GM23338 (cell line): ENCODE measurements around the gene ADAMTS17. TPM values are rescaled to one million over a fixed set of nuclear protein-coding genes. Genes with fewer than 3 reads are reported as not detected.

Experiments used
- ATAC-seq: fragments of 200-7000 bp; cut with Tn5 transposase; 3 replicates; pipeline ENCODE4 v1.9.1; 2020
- DNase-seq: peaks from one replicate; pipeline ENCODE4 v3.0.0-alpha.2; 2015; ENCODE audit warnings: low spot score
- H2AFZ ChIP-seq: fragments of 200-600 bp; sonication (generic); 2 replicates; pipeline ENCODE4 v1.8.0; 2016; ENCODE audit warnings: antibody characterized with exemption, mild to moderate bottlenecking, moderate library complexity
- H3F3A ChIP-seq: fragments of 200-600 bp; sonication (generic); replicated peaks from 2 replicates; pipeline ENCODE4 v1.8.0; 2017; ENCODE audit warnings: antibody characterized with exemption, mixed run types, low read depth
- H3K27ac ChIP-seq: fragments of 200-600 bp; sonication (generic); 2 replicates; pipeline ENCODE4 v1.6.1; 2016; ENCODE audit warnings: low read depth
- H3K27me3 ChIP-seq: fragments of 200-600 bp; sonication (generic); 2 replicates; pipeline ENCODE4 v1.8.0; 2016; ENCODE audit warnings: mild to moderate bottlenecking, mixed run types, moderate library complexity; ENCODE audit not compliant: insufficient read depth
- H3K36me3 ChIP-seq: fragments of 200-600 bp; sonication (generic); 2 replicates; pipeline ENCODE4 v1.8.0; 2016; ENCODE audit warnings: mild to moderate bottlenecking; ENCODE audit not compliant: insufficient read depth
- H3K4me1 ChIP-seq: fragments of 200-600 bp; sonication (generic); 2 replicates; pipeline ENCODE4 v1.8.0; 2016; ENCODE audit warnings: mild to moderate bottlenecking, moderate library complexity; ENCODE audit not compliant: insufficient read depth
- H3K4me2 ChIP-seq: fragments of 200-600 bp; sonication (generic); 2 replicates; pipeline ENCODE4 v1.7.1; 2017; ENCODE audit warnings: mixed run types
- H3K4me3 ChIP-seq: fragments of 200-600 bp; sonication (generic); 2 replicates; pipeline ENCODE4 v1.6.1; 2016; ENCODE audit warnings: mixed run types
- H3K79me2 ChIP-seq: fragments of 200-600 bp; sonication (generic); replicated peaks from 2 replicates; pipeline ENCODE4 v1.8.0; 2017; ENCODE audit warnings: mild to moderate bottlenecking; ENCODE audit not compliant: insufficient read depth
- H3K9me2 ChIP-seq: fragments of 200-600 bp; sonication (generic); 2 replicates; pipeline ENCODE4 v1.8.0; 2017; ENCODE audit not compliant: insufficient read depth
- H4K20me1 ChIP-seq: fragments of 200-600 bp; sonication (generic); replicated peaks from 2 replicates; pipeline ENCODE4 v1.8.0; 2017; ENCODE audit warnings: mild to moderate bottlenecking; ENCODE audit not compliant: insufficient read depth
- H3K27ac Mint-ChIP-seq: 2 replicates; pipeline ENCODE4 v1.8.0; 2020; ENCODE audit warnings: inconsistent platforms, mild to moderate bottlenecking, moderate library complexity, mixed read lengths
- H3K27me3 Mint-ChIP-seq: 3 replicates; pipeline ENCODE4 v1.8.0; 2022; ENCODE audit warnings: low read depth, mild to moderate bottlenecking, moderate library complexity, mixed read lengths, inconsistent platforms; ENCODE audit not compliant: insufficient read depth, poor library complexity
- H3K36me3 Mint-ChIP-seq: 3 replicates; pipeline ENCODE4 v1.8.0; 2021; ENCODE audit warnings: low read depth, mild to moderate bottlenecking, inconsistent platforms, moderate library complexity, mixed read lengths
- H3K4me1 Mint-ChIP-seq: 3 replicates; pipeline ENCODE4 v1.8.0; 2020; ENCODE audit warnings: mild to moderate bottlenecking, inconsistent platforms, mixed read lengths
- H3K4me3 Mint-ChIP-seq: 3 replicates; pipeline ENCODE4 v1.8.0; 2021; ENCODE audit warnings: moderate library complexity, mild to moderate bottlenecking, inconsistent platforms, mixed read lengths
- H3K9me3 Mint-ChIP-seq: 3 replicates; pipeline ENCODE4 v1.8.0; 2020; ENCODE audit warnings: moderate library complexity, mild to moderate bottlenecking, inconsistent platforms, mixed read lengths
- CREB1 ChIP-seq: fragments of 250-450 bp; sonication (Bioruptor Pico); IDR thresholded peaks from 2 replicates; pipeline ENCODE4 v1.5.0; 2020; ENCODE audit warnings: low read depth, mild to moderate bottlenecking, moderate library complexity
- CTCF ChIP-seq, 2 experiments: fragments of 200-600 bp in 1 of 2; sonication (generic) in 1 of 2; conservative IDR thresholded peaks; 2 replicates each; pipeline versions ENCODE4 v1.5.1 to v1.6.1; 2016 to 2017; ENCODE audit warnings: antibody characterized with exemption in 2 of 2, low read depth in 2 of 2, mild to moderate bottlenecking in 2 of 2, moderate library complexity in 1 of 2
- ETS1 ChIP-seq: IDR thresholded peaks from 2 replicates; pipeline ENCODE4 v1.6.1; 2016; ENCODE audit warnings: antibody characterized with exemption
- EZH2 ChIP-seq: fragments of 200-600 bp; sonication (generic); IDR thresholded peaks from one replicate; pipeline ENCODE4 v1.8.0; 2017; ENCODE audit warnings: antibody characterized with exemption, mild to moderate bottlenecking, low read depth; ENCODE audit not compliant: unreplicated experiment
- NANOG ChIP-seq: IDR thresholded peaks from 2 replicates; pipeline ENCODE4 v1.6.1; 2016; ENCODE audit warnings: antibody characterized with exemption, borderline replicate concordance
- REST ChIP-seq: IDR thresholded peaks from one replicate; pipeline ENCODE4 v1.6.1; 2018; ENCODE audit warnings: antibody characterized with exemption; ENCODE audit not compliant: unreplicated experiment
- ZNF114 ChIP-seq: fragments of 250-450 bp; sonication (Bioruptor Pico); IDR thresholded peaks from 2 replicates; pipeline ENCODE4 v1.5.0; 2020; ENCODE audit warnings: mild to moderate bottlenecking, moderate library complexity
- ZNF462 ChIP-seq: fragments of 250-450 bp; sonication (Bioruptor Pico); IDR thresholded peaks from 2 replicates; pipeline ENCODE4 v1.5.0; 2020; ENCODE audit warnings: mild to moderate bottlenecking, moderate library complexity
- polyA plus RNA-seq: library from polyadenylated mRNA; unstranded; fragments of >200 nt; fragmentation: Nextera tagmentation; extraction: Ambion mirVana; gene quantifications from 2 replicates; pipeline ENCODE4 v1.2.1, GENCODE V29; 2016
- total RNA-seq: library from RNA; depleted of rRNA; stranded (reverse); fragments of >200 nt; shearing (Covaris generic); gene quantifications from 2 replicates; pipeline ENCODE4 v1.2.3, GENCODE V29; 2014

ADAMTS17 gene
- total and polyA plus RNA-seq, 2 experiments from 2014 or later: 0.60 to 3.8 TPM

GRCh38 chr15:99982662-99983061 lies 359.1 kb downstream of the ADAMTS17 start (continued):
- no peak for TF ChIP-seq ZNF462 (CRISPR knock-in tag)

- Histone ChIP-seq H2AFZ (peak overlapping the region; percentile 80), H3K27ac (peak overlapping the region; percentile 99), H3K4me2 (peak overlapping the region; percentile 67), H3K79me2 (no peaks in the 10 kb centered on the region), H3K36me3 (no peaks in the 10 kb centered on the region), H3K4me3 (peak overlapping the region; percentile 36; the same call in 1 of the 2 replicates), H3K4me1 (peaks cover 35% of the 10 kb centered on the region), H3K27me3 (no peaks in the 10 kb centered on the region), H3K9me2 (no peaks in the 10 kb centered on the region), H3F3A (peaks cover 15% of the 10 kb centered on the region), H4K20me1 (no peaks in the 10 kb centered on the region)
- H3K36me3 Mint-ChIP-seq: 0 out of 3 replicates have a peak, but pooled peaks cover under 1% of the 10 kb centered on the region
- no peak overlapping the region for H3K27ac Mint-ChIP-seq
- H3K9me3 Mint-ChIP-seq: peaks cover under 1% of the 10 kb centered on the region; the same call in 2 of the 3 replicates
- H3K4me1 Mint-ChIP-seq: peaks cover 49% of the 10 kb centered on the region
- peaks cover 7% of the 10 kb centered on the region for H3K27me3 Mint-ChIP-seq
- TF ChIP-seq ETS1: no peak
- no peak for TF ChIP-seq CTCF (conservative IDR thresholded peaks at IDR 0.05; ENCODE audit: low read depth in 2 of 2)
- no peak for TF ChIP-seq ZNF114
- no peak for TF ChIP-seq NANOG
- TF ChIP-seq CREB1 (CRISPR knock-in tag): no peak
- TF ChIP-seq EZH2: no peak
- no peak for TF ChIP-seq REST
- ATAC-seq (peak; percentile 15), DNase-seq (peak; percentile 36)
- no peak overlapping the region for H3K4me3 Mint-ChIP-seq
Measured at GRCh38 chr15:99981839-99982658, 359.7 kb downstream of the ADAMTS17 start.
